ENCODE data around the gene GANAB. TPM values are rescaled to one million over a fixed set of nuclear protein-coding genes. Genes with fewer than 3 reads are reported as not detected.
A peak's percentile ranks its signal among the peaks of the same experiment; 100 is the strongest.
"Not testable (repeated sequence)": the region's sequence is repeated elsewhere in the genome, so short reads cannot be mapped to it uniquely, and the experiment has no call there.

Gene GANAB
- total and polyA plus RNA-seq, 2 experiments from 2014 or later = 82.3 to 272 TPM

GRCh38 chr11:62652161-62653006 lies 6.0 kb upstream of the GANAB start (continued):
- no peak for TF ChIP-seq ZNF331 (CRISPR knock-in tag; IDR thresholded peaks at IDR 0.05; ENCODE audit: low read depth)
- TF ChIP-seq CREB1 (CRISPR knock-in tag; IDR thresholded peaks at IDR 0.05; ENCODE audit: low read depth) = no peak
- no peak for TF ChIP-seq ZNF114 (CRISPR knock-in tag; IDR thresholded peaks at IDR 0.05)
- no peak for TF ChIP-seq REST (IDR thresholded peaks at IDR 0.05; ENCODE audit: unreplicated experiment)
- TF ChIP-seq POLR2AphosphoS5 (IDR thresholded peaks at IDR 0.05; ENCODE audit: low read depth) = no peak
- TF ChIP-seq ETS1 (IDR thresholded peaks at IDR 0.05) = no peak
- TF ChIP-seq JUNB (IDR thresholded peaks at IDR 0.05; ENCODE audit: unreplicated experiment) = no peak
- TF ChIP-seq STAT1 (IDR thresholded peaks at IDR 0.05; ENCODE audit: unreplicated experiment) = no peak
- no peak for TF ChIP-seq NANOG (IDR thresholded peaks at IDR 0.05; ENCODE audit: borderline replicate concordance)
- no peak for TF ChIP-seq CTCF (conservative IDR thresholded peaks at IDR 0.05; ENCODE audit: low read depth in 2 of 2)
- TF ChIP-seq EZH2 (IDR thresholded peaks at IDR 0.05; ENCODE audit: low read depth, unreplicated experiment) = no peak

GRCh38 chr11:62650283-62650682 lies 3.9 kb upstream of the GANAB start:
- peaks cover 18% of the 10 kb centered on the region for H3K27me3 Mint-ChIP-seq (ENCODE audit: insufficient read depth, low read depth, poor library complexity)
- H3K27ac Mint-ChIP-seq; H3K4me2 ChIP-seq; H3K9me2 ChIP-seq (ENCODE audit: insufficient read depth); H3K9me3 Mint-ChIP-seq; H3K27me3 ChIP-seq (ENCODE audit: insufficient read depth); H3K4me3 ChIP-seq; H2AFZ ChIP-seq; H3K4me1 ChIP-seq (ENCODE audit: insufficient read depth); H3K4me3 Mint-ChIP-seq; ATAC-seq; H3K27ac ChIP-seq (ENCODE audit: low read depth); H4K20me1 ChIP-seq (replicated peaks; ENCODE audit: insufficient read depth); H3K36me3 ChIP-seq (ENCODE audit: insufficient read depth); DNase-seq (ENCODE audit: low spot score): not testable (repeated sequence)
- peaks cover 18% of the 10 kb centered on the region for H3K4me1 Mint-ChIP-seq
- peaks cover 21% of the 10 kb centered on the region for H3K36me3 Mint-ChIP-seq (ENCODE audit: low read depth)
- Histone ChIP-seq H3F3A (replicated peaks; ENCODE audit: low read depth) (peaks cover 10% of the 10 kb centered on the region; the same call in 1 of the 2 replicates), H3K79me2 (replicated peaks; ENCODE audit: insufficient read depth) (peaks cover 33% of the 10 kb centered on the region)
- peak in 1 of 2 experiments; percentile 12; a peak in 1 of 4 replicates for TF ChIP-seq CTCF (conservative IDR thresholded peaks at IDR 0.05; ENCODE audit: low read depth in 2 of 2)

All from GM23338 (cell line).